AML-193 (cell line): Measurements from ENCODE around the gene SSBP4.

Source experiments
- DNase-seq, 2 experiments: peaks; one replicate each; lab custom pipeline; 2025; lab: John Stamatoyannopoulos, UW

The SSBP4 gene

DNA sequence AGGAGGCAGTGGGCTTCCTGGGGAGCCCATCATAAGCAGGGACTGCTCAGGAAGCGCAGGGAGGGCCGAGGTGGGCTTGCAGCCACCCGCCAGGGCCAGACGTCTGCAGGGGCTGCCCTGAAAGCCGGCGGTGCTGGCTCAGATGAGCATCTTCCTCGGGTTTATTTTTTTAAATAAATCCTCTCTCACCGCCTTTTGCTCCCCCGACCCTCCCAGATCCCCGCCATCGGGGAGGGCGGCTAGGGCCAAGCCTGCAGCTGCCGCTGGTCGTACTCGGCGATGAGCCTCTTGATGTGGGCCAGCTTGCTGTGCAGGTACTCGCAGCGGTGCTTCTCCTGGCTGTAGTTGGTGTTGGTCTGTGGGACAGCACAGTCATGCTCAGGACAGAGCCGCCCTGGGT lies 25.3 kb downstream of the SSBP4 start:
- DNase-seq: no peak

DNA sequence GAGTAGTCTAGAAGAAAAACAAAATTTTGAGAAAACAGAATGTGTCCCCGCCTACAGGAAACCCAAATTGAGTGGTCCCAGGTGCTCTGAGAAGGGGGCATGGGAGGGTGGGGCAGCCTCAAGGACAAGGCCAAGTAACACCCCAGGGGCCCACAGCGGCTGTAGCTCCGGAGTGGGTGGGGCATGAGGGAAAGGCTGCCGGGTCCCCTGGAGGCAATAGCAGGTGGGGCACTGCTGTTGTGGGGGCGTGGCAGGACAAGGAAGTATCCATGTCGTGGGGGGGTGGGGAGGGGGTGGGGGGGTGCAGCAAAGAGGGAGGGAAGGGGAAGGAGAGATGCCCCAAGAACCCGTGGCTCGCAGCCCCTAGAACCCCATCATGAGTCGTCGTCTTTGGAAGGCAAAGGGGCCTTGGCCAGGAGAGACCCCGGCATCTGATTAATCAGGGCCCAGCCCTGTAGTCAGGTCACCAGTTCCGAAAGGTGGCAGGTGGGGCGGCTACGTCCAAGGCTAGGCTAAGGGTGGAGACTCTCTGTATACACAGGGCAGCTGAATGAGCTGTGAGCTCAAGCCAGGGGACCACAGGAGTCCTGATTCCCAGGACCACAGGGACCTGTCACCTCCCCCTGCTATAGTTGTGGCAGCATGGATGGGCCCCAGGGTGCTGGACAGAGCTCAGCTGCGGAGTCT lies 26.2 kb downstream of the SSBP4 start:
- no peak for DNase-seq

DNA sequence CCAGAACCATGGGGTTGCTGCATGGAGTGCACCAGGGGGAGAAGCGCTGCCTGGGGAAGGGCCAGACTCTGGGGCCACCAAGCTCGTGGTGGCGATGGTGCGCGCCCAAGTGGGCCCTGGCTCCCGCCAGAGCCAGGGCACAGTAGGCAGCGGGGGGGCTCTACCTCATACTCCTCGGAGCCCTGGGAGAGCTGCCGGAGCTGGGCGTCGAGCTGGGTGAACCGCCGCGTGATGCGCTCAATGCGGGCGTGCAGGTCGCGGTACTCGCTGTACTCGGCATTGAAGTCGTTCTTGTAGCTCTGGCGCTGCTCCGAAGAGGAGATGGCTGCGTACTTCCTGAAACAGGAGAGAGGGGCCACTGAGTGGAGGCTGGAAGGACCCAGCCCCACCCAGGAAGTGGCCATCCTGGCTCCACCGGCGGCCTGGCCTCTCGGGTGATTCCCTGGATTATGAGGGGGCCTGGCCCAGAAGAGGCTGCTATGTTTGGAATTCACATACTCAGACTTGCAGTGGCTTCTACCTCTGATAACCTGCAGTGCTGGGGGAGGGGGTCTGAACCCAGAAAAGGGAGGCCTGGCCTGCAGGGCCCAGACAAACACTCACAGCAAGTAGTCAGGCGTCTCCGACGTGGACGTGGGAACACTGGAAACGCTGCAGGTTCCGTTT lies 27.1 kb downstream of the SSBP4 start:
- no peak for DNase-seq

DNA sequence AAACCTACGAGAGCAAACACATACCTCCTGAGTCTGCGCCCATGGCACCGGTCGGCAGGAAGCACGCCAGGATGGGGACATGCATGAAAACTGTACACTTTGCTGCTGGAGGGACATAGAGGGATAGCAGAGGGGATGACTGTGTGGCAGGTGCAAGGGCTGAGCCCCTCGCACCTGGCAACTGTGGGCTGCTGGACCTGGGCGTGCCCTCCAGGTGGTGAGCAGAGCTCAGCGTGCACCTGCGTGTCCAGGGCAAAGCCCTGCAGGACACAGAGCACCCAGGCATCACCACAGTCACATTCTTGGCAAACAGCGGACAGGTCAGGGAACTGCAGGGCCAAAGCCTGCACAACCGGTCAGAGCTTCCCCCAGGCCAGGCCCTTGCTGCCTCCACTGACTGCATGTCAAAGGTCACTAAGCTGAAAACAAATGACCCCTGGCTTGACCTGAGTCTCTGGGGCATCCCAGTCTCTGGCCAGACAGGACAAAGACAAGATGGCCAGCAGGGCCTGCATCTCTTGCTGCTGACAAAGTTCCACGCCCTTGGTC lies 27.7 kb downstream of the SSBP4 start:
- no peak for DNase-seq

DNA sequence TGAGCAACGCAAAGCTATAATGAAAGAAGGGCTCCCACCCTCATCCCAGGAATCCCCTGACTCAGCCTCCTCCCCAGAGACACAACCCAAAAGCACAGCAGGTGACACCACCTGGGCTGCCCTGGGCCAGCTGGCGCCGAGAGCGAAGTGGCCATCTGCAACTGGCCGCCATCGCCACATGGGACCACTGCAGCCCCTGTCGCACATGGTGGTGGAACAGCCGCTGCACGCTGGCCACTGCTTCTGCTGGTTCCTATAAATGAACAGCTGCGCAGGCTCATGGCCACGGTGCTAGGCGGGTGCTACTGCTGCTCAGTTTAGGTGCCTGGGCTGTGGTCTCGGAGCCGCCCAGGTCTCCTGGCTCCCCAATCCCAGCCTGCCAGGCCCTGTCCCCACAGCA lies 30.4 kb downstream of the SSBP4 start:
- DNase-seq: no peak

DNA sequence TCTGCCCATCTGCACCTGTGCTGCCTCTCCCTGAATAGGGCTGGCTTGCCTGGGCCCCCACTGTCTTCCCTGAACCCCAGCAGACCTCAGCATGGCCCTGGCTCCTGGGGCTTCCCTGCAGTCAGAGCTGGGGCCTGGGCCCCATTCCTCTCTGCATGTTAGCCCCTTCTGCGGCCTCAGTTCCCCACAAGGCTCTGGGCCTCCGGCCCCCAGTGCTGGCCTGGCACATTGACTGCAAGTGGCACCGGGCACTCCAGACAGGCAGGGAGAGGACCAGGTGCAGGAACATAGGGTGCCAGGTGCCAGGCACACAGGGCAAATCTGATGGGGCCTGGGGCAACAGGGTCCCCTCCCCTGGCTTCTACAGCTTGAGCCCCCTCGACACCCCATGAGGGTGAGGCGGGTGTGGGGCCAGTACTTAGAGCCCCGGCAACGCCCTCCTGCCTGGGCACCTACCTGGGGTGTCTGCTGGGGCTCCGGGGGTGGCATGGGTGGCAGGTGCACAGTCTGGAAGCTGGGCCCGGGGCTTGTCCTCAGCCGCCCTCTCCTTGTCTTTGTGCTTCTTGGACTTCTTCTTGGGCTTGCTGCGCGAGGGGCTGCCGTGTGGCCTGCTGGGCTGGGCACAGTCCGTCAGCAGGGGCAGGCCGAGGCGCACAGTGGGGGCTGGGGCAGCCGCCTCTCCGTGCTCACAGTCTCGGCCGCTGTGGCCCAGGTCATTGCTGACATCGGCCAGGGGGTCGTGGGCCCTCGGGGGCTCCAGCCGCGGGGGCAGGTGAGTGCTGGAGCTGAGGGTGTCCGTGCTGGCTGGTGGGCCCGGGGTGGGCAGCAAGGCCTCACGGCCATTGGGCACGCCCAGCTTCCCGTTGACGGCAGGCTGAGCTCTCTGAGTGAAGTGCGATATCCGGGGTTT lies 31.1 kb downstream of the SSBP4 start:
- DNase-seq: no peak

DNA sequence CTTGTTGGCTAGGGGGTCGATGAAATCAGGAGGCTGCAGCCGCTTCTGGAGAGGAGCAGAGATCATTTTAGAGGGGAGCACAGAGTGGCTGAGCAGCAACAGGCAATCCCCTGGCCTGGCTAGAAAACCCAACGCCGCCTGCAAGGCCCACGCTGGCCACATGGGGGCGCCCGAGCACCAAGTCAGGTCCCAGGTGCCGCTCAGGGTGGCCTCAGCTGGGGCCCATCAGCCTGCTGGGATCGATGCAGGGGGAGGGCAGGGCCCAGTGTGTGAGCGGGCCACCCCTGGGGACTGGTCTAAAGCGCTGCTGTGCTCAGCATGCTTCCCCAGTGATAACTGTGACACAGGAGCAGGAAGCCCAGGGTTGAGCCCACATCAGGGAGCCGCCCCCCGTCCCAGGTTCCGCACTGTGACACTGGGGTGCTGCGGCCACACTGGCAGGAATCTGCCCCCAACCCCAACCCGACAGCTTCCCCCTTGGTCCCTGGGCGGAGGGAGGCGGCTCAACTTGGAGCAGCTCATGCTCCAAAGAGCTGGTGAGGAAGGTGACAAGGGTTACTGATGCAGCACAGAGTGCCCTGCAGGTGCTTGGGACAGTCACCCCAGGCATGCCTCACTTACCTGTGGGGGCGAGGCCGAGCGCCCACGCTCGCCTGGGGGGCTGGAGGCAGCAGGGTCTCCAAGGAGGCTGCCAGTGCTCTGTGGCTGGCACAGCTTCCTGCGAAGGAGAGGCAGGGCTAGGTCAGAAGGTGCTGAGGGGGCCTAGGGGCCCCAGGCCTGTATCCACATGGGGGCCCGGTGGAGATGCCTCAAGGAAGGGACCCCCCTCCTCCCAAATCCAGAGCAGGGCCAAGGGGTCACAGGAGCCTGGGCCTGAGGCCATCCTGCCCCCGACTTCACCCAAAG lies 32.0 kb downstream of the SSBP4 start:
- DNase-seq: peak; percentile 38 to 39

DNA sequence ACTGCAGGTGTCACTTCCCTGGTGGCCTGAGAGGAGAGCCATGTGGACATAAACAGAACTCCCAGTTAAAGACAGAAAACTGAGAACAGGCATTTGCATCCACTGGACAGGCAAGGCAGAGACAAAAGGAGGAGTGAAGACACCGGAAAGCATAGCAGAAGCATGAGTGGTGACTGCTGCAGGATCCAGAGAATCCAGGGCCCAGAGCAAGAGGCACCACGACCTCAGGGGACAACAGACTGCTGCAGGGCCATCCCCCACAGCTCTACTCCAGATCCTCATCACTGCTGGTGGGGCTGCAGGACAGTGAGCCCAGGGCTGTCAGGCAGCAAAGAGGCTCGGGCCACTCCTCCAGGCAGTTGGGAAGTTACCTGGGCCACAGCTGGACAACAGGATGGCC lies 33.2 kb downstream of the SSBP4 start:
- no peak for DNase-seq

DNA sequence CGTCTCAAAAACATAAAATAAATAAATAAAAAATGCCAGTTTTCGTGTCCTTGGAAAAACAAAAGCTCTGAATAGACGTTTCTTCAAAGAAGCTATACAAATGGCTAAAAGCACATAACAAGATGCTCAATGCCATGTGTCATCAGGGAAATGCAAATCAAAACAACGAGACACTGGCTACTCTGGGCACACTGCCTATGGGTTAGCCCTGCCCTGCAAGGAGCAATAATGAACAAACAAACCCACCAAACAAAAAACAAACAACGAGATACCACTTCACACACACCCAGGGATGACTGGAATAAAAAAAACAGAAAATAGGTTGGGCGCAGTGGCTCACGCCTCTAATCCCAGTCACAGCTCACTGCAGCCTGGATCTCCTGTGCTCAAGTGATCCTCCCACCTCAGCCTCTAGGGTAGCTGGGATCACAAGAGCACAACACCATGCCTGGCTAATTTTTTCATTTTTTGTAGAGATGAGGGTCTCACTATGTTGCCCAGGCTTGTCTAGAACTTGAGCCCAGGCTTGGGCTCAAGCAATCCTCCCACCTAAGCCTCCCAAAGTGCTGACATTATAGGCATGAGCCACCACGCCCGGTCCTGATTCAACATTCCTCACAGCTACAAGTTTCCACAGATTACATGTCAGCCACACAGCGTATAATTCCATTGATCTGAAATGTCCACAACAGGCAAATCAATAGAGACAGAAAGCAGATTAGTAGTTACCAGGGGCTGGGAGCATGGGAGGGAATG lies 34.2 kb downstream of the SSBP4 start:
- no peak for DNase-seq

DNA sequence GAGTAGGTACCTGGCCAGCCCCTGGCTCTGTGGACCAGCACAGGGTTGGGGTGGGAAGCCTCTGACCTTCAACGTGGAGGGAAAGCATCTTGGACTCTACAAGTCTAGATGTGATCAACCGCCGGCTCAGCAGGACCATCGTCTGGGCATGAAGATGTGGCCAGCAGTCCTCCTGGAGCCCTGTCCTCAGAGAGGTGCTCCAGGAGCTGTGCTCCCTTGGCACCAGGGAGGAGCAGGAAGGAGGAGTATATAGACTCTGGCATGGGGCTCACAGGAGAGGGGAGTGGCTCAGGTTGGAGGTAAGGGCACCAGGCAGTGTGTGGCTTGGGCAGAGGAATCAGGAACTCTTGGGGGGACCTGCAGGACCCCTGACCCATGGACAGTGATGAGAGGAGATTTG lies 37.1 kb downstream of the SSBP4 start:
- no peak for DNase-seq

DNA sequence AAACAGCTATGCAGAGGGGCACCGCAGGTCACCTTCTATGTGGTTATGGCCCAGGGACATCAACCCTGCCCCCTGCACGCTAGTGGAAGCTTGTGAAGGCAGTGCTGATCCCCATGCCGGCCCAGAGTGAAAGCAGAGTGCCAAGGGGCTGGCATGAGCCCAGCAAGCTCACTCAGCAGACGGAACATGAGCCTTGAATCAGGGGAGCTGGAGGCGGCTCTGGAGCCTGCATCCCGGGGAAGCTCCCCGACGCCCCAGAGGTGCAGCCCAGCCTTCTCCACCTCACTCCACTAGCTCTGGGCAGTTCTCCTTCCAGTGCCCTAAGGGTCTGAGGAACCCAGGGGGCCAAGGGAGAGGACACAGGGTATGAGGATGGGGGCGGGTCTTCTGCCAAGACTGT lies 37.8 kb downstream of the SSBP4 start:
- no peak for DNase-seq

DNA sequence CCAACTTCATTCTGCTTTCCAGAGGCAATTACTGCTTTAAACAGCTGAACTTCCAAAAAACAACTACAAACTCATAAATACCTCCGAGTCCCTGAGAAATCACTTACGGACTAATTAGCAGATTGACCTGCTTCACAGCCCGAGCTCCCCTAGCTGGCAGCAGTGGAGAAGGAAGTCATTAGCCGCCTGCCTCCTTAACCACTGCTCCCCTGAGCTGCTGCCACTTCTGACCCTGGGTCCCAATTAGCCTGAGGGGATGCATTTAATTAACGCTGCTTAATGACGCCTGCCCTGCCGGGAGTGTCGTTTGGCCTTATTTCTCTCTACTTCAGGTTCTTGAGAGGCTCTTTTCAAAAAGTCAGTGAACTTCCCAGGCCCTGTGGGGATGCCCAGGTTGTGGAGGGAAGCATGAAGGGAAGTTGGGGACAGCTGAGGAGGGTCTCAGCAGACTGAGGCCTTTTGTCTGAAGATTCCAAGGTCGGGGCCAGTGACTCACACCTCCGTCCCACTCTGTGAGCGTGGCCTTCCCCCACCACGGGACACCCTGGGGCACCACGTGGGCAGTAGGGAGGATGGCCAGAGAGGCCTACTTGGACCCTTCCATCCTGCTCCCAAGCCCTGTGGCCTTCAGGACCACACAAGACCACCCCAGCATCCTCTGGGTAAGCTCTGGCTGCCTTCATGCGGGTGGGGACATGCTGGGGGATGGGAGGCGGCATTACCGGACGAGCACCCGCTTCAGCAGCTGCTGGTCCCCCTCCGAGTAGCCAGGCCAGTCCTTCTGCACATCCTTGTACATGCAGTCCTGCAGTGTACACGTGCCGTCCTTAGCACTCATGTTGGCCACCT lies 38.5 kb downstream of the SSBP4 start:
- no peak for DNase-seq

DNA sequence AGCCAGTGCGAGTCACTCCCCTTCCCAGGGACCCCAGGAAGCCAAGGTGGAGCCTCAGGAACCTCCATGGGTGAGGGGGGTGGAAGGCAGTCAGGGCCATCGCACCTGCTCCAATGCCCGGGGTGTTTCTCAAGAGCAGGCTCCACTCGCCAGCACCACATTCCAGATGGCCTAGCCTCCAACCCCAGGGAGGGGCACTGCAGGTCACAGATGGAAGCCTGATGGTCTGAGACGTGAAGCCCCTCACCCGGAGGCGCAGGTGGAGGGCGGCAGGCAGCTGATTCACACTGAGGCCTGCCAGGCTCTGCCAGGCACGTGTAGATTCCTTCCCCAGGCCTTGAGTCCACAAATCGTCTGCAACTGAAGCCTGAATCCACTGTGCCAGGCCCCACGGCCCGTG lies 41.7 kb downstream of the SSBP4 start:
- no peak for DNase-seq

DNA sequence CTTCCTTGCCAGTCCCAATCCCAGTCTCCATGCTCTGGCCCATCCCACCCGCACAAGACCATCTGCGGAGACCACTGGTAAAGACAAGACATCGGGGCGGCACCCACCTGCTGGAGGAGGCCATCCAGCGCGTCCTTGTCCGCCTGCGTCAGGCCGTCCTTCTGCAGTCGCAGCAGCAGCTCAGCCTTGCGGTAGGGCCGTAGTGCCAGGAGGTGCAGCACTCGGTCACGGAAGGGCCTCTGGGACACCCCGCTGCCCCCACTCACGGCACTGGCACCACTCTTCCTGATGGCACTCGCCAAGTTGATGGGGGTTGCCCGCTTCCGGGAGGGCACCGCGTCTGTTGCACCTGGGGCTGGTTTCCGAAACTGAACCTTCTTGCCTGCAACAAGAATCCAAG lies 42.3 kb downstream of the SSBP4 start:
- DNase-seq: no peak

DNA sequence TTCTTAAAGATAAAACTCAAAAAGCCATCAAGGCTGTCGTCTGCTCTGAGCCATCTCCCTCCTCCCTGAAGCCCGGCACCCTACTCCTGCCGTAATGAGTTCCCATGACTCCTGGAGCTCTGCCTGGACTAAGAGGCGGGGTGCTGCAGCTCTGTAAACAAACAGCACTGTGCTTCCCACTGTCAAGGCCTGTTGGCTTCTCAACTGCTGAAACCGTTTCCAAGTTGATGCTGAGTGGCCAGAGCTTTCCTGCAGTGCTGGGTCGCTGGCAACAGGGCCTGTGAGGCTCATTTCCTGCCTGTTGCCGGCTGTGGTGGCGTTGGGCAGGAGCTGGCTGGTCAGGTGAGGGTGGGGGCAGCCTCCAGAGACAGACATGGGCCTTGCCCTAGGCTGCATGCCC lies 45.4 kb downstream of the SSBP4 start:
- DNase-seq: no peak

DNA sequence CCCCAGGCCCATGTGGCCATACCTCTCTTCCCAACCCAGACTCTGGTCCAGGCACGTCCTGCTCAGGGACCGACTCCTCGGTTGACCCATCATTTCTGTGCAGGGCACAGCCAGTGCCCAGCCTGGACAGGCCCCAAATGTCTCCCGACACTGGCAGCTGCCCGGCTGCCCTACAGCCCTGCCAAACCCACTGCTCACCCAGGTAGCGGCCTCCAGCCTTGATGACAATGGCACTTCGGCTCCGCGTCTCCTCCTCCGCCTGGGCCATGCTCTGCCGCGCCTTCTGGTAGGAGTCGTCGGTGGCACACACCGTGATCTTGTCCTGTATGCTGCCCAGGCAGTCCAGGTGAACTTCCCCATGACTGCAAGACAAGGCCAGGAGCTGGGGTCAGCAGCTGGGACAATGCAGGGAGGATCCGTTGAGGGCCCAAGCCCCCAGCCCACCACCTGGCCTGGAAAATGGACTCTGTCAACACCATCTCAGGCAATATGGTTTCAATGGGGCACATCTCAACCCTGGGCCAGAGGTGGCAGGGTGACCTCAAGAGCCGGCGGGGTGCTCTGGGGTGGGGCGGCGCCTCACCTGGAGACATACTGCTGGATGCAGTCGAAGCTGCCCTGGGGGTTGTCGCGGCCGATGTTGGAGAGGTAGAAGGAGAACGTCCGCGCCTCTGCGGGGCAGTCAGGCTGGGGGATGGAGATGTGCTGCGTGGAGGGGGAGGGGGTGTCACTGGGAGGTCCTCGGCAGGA lies 46.2 kb downstream of the SSBP4 start:
- no peak for DNase-seq

DNA sequence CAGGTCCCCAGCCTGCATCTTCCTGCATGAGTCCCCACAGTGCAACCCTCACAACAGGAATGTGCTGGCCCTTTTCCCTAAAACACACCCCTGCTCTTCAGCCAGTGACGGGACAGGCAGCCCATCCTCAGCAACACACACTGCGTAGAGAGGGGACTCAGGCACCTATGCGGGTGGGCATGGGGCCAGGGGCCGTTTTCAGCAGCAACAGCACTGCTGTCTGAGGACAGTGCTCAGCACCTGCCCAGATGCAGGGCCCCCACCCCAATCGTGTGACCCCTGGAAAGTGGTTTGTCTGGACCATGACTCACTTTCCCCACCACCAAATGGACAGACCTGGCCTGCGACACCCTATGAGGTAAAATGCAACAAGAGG lies 46.8 kb downstream of the SSBP4 start:
- DNase-seq: no peak

DNA sequence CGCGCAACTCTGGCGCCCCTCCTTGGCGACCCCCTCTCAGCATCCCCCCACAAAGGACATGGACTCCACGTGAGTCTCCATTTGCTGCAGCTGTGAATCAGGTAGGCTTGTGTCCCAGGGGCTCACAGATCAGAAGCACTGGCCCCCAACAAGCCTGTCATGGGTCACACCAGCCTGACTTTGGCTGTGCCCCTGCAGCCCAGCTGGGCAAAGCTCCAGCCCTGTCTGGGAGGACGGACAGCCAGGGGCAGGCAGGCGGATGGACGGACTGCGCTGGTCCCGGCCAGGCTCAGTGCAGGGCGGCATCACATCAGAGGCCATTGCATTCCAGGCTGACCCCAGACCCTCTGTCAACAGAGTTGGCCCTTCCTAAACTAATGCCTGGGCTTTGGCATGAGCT lies 47.2 kb downstream of the SSBP4 start:
- no peak for DNase-seq

DNA sequence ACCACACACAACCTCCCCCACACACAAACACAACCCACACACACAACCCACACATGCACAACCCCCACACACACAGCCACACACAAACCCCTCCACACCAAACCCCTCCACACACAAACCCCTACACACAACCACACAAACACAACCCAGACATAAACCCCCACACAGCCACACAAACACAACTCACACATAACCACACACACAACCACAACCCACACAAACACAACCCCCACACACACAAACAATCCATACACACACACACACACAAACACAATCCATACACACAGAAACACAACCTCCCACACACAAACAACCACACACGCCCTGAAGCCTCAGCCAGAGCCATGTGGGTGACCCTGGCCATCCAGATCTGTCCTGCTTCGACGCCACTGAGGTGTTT lies 48.8 kb downstream of the SSBP4 start:
- no peak for DNase-seq
